Measurements from ENCODE around the gene ATP7A. TPM values are rescaled to one million over a fixed set of nuclear protein-coding genes. Genes with fewer than 3 reads are reported as not detected.

ATP7A gene
- polyA plus RNA-seq, 2 of the 4 experiments (the other 2 are of a cell fraction), result 6.5 to 12.2 TPM

DNA sequence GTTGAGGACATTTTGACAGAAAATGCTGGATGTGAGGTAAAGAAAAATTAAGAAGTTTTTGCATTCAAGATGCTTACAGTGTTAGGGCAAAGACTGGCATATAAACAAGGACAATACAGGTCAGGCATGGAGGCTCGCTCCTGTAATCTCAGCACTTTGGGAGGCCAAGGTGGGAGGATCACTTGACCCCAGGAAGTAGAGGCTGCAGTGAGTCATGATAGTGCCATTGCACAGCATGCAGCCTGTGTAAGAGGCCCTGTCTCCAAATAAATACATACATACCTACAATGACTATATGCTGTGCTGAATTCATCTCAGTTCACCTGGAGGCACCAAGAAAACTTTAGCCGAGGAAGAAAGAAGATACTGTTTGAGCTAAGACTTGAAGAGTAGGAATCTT, 17.6 kb upstream of the ATP7A start:
- Histone ChIP-seq H3K4me3 (no peak overlapping the region), H3K27ac (no peak overlapping the region), H3K4me2 (no peak overlapping the region), H3K9me3 (no peaks in the 10 kb centered on the region), H3K4me1 (0 out of 3 replicates have a peak, but pooled peaks cover 8% of the 10 kb centered on the region)
- CTCF ChIA-PET, result interaction anchor here (3.3 kb wide), 1 partner anchor 132 kb away, joined by 11 read pairs; no protein-coding TSS in a partner anchor
- WGBS (ENCODE audit: missing lambda C conversion rate), result 85% methylated on average over 2 of the region's 2 CpGs
- FAIRE-seq (no peak), ATAC-seq (no peak), DNase-seq (ENCODE audit: low read depth in 1 of 2, low spot score in 1 of 2) (no peak)
- TF ChIP-seq ZSCAN20 (CRISPR knock-in tag; IDR thresholded peaks at IDR 0.05) (no peak), FOSL2 (IDR thresholded peaks at IDR 0.05) (no peak), FOSL2 (CRISPR knock-in tag; IDR thresholded peaks at IDR 0.05) (no peak), POLR2AphosphoS2 (conservative IDR thresholded peaks at IDR 0.05; ENCODE audit: low read length) (no peak), NR3C1 (IDR thresholded peaks at IDR 0.05) (no peak), EP300 (IDR thresholded peaks at IDR 0.05) (no peak), JUNB (IDR thresholded peaks at IDR 0.05) (no peak), RCOR1 (IDR thresholded peaks at IDR 0.05; ENCODE audit: low read depth, low read length) (no peak), RNF2 (IDR thresholded peaks at IDR 0.05; ENCODE audit: borderline replicate concordance, low read depth) (no peak)
- TF ChIP-seq, protein P1, sequence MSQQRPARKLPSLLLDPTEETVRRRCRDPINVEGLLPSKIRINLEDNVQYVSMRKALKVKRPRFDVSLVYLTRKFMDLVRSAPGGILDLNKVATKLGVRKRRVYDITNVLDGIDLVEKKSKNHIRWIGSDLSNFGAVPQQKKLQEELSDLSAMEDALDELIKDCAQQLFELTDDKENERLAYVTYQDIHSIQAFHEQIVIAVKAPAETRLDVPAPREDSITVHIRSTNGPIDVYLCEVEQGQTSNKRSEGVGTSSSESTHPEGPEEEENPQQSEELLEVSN (IDR thresholded peaks at IDR 0.05; ENCODE audit: borderline replicate concordance, low read depth), result no peak
- TF ChIP-seq, protein P2, sequence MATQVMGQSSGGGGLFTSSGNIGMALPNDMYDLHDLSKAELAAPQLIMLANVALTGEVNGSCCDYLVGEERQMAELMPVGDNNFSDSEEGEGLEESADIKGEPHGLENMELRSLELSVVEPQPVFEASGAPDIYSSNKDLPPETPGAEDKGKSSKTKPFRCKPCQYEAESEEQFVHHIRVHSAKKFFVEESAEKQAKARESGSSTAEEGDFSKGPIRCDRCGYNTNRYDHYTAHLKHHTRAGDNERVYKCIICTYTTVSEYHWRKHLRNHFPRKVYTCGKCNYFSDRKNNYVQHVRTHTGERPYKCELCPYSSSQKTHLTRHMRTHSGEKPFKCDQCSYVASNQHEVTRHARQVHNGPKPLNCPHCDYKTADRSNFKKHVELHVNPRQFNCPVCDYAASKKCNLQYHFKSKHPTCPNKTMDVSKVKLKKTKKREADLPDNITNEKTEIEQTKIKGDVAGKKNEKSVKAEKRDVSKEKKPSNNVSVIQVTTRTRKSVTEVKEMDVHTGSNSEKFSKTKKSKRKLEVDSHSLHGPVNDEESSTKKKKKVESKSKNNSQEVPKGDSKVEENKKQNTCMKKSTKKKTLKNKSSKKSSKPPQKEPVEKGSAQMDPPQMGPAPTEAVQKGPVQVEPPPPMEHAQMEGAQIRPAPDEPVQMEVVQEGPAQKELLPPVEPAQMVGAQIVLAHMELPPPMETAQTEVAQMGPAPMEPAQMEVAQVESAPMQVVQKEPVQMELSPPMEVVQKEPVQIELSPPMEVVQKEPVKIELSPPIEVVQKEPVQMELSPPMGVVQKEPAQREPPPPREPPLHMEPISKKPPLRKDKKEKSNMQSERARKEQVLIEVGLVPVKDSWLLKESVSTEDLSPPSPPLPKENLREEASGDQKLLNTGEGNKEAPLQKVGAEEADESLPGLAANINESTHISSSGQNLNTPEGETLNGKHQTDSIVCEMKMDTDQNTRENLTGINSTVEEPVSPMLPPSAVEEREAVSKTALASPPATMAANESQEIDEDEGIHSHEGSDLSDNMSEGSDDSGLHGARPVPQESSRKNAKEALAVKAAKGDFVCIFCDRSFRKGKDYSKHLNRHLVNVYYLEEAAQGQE (IDR thresholded peaks at IDR 0.05), result no peak
- TF ChIP-seq, protein P3, sequence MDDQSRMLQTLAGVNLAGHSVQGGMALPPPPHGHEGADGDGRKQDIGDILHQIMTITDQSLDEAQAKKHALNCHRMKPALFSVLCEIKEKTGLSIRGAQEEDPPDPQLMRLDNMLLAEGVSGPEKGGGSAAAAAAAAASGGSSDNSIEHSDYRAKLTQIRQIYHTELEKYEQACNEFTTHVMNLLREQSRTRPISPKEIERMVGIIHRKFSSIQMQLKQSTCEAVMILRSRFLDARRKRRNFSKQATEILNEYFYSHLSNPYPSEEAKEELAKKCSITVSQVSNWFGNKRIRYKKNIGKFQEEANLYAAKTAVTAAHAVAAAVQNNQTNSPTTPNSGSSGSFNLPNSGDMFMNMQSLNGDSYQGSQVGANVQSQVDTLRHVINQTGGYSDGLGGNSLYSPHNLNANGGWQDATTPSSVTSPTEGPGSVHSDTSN (IDR thresholded peaks at IDR 0.05), result no peak
- TF ChIP-seq, protein P4, sequence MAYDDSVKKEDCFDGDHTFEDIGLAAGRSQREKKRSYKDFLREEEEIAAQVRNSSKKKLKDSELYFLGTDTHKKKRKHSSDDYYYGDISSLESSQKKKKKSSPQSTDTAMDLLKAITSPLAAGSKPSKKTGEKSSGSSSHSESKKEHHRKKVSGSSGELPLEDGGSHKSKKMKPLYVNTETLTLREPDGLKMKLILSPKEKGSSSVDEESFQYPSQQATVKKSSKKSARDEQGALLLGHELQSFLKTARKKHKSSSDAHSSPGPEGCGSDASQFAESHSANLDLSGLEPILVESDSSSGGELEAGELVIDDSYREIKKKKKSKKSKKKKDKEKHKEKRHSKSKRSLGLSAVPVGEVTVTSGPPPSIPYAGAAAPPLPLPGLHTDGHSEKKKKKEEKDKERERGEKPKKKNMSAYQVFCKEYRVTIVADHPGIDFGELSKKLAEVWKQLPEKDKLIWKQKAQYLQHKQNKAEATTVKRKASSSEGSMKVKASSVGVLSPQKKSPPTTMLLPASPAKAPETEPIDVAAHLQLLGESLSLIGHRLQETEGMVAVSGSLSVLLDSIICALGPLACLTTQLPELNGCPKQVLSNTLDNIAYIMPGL (CRISPR knock-in tag; IDR thresholded peaks at IDR 0.05; ENCODE audit: borderline replicate concordance), result no peak
- POLR2A ChIA-PET, result no interaction called here

DNA sequence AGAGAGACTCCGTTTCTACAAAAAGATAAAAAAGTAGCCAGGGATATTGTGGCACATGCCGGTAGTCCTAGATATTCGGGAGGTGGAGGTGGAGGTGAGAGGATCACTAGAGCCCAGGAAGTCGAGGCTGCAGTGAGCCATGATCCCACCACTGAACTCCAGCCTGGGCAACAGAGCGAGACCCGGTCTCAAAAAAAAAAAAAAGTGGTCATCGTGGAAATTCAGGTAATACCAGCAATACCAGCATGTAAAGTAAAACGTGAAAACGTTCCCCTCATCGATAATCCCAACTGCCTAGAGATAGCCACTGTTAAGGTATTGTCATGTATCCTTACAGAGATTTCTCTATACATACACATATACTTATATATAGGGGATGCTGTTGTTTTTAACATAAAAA, 16.8 kb upstream of the ATP7A start:
- WGBS (ENCODE audit: missing lambda C conversion rate), result 83% methylated on average over 10 of the region's 10 CpGs
- 0 out of 3 replicates have a peak, but pooled peaks cover 8% of the 10 kb centered on the region for H3K4me1 ChIP-seq
- POLR2A ChIA-PET, result no interaction called here
- TF ChIP-seq POLR2A (IDR thresholded peaks at IDR 0.05; ENCODE audit: low read length), result no peak
- TF ChIP-seq, protein P5, sequence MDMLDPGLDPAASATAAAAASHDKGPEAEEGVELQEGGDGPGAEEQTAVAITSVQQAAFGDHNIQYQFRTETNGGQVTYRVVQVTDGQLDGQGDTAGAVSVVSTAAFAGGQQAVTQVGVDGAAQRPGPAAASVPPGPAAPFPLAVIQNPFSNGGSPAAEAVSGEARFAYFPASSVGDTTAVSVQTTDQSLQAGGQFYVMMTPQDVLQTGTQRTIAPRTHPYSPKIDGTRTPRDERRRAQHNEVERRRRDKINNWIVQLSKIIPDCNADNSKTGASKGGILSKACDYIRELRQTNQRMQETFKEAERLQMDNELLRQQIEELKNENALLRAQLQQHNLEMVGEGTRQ (IDR thresholded peaks at IDR 0.05), result no peak
- no peak for TF ChIP-seq FOSB (CRISPR knock-in tag; IDR thresholded peaks at IDR 0.05)
- TF ChIP-seq, protein P1 (IDR thresholded peaks at IDR 0.05; ENCODE audit: borderline replicate concordance, low read depth), result no peak
- TF ChIP-seq BHLHE40 (IDR thresholded peaks at IDR 0.05; ENCODE audit: low read depth, low read length), result no peak
- no peak for TF ChIP-seq CBX2 (IDR thresholded peaks at IDR 0.05; ENCODE audit: borderline replicate concordance, low read depth)
- TF ChIP-seq HOXA7 (CRISPR knock-in tag; IDR thresholded peaks at IDR 0.05), result no peak
- no peak for TF ChIP-seq HOXB5 (CRISPR knock-in tag; IDR thresholded peaks at IDR 0.05)
- no peak for TF ChIP-seq RARB (CRISPR knock-in tag; IDR thresholded peaks at IDR 0.05)
- no peak for TF ChIP-seq MAFK (IDR thresholded peaks at IDR 0.05; ENCODE audit: partially characterized antibody)
- TF ChIP-seq GATA3 (IDR thresholded peaks at IDR 0.05; ENCODE audit: borderline replicate concordance), result no peak
- TF ChIP-seq TFCP2L1 (CRISPR knock-in tag; IDR thresholded peaks at IDR 0.05), result no peak
- no peak for TF ChIP-seq RCOR1 (IDR thresholded peaks at IDR 0.05; ENCODE audit: low read depth, low read length)
- TF ChIP-seq, protein P3 (IDR thresholded peaks at IDR 0.05), result no peak
- TF ChIP-seq FOXS1 (CRISPR knock-in tag; IDR thresholded peaks at IDR 0.05), result no peak
- no peak overlapping the region; the same call in 2 of the 3 replicates for H3K4me3 ChIP-seq
- DNase-seq (ENCODE audit: low read depth in 1 of 2, low spot score in 1 of 2), result no peak
- FAIRE-seq, result no peak
- no peak for ATAC-seq
- H3K27ac ChIP-seq, result no peak overlapping the region
- no peaks in the 10 kb centered on the region for H3K9me3 ChIP-seq
- peak overlapping the region; percentile 74 for H3K4me2 ChIP-seq
- CTCF ChIA-PET, result interaction anchor here (3.3 kb wide), 1 partner anchor 131 kb away, joined by 11 read pairs; no protein-coding TSS in a partner anchor
